NT2/D1 (cell line): ENCODE data around the gene GAS6.
A peak's percentile ranks its signal among the peaks of the same experiment; 100 is the strongest.
"Not testable (repeated sequence)": the region's sequence is repeated elsewhere in the genome, so short reads cannot be mapped to it uniquely, and the experiment has no call there.

ENCODE experiments used
- DNase-seq: peaks from one replicate; pipeline ENCODE4 v3.0.0-alpha.2; 2011; ENCODE audit warnings: low read depth, low spot score
- H3K27me3 ChIP-seq: 2 replicates; pipeline ENCODE4 v1.6.0; 2011; ENCODE audit warnings: mild to moderate bottlenecking; ENCODE audit not compliant: insufficient read length, insufficient read depth
- H3K36me3 ChIP-seq: 2 replicates; pipeline ENCODE4 v1.6.1; 2011; ENCODE audit warnings: mild to moderate bottlenecking, low read length, mixed read lengths; ENCODE audit not compliant: insufficient read depth, insufficient read length
- H3K4me1 ChIP-seq: 2 replicates; pipeline ENCODE4 v1.5.1; 2011; ENCODE audit not compliant: insufficient read depth, insufficient read length
- H3K4me3 ChIP-seq: 2 replicates; pipeline ENCODE4 v1.5.1; 2011; ENCODE audit warnings: low read depth; ENCODE audit not compliant: insufficient read length
- H3K9ac ChIP-seq: 2 replicates; pipeline ENCODE4 v1.6.0; 2011; ENCODE audit warnings: low read depth; ENCODE audit not compliant: insufficient read length
- H3K9me3 ChIP-seq: 2 replicates; pipeline ENCODE4 v1.5.1; 2011; ENCODE audit warnings: mild to moderate bottlenecking, low read length; ENCODE audit not compliant: insufficient read depth
- SUZ12 ChIP-seq: IDR thresholded peaks from 2 replicates; pipeline ENCODE4 v1.6.1; 2011; ENCODE audit not compliant: insufficient read length, insufficient read depth; ENCODE audit errors: extremely low read depth
- YY1 ChIP-seq: IDR thresholded peaks from 2 replicates; pipeline ENCODE4 v1.6.1; 2011; ENCODE audit not compliant: insufficient read length, insufficient read depth
- ZNF274 ChIP-seq: IDR thresholded peaks from 2 replicates; pipeline ENCODE4 v1.6.1; 2011; ENCODE audit warnings: mild to moderate bottlenecking, low read depth, low read length

Gene GAS6

GRCh38 chr13:113863524-113864272, at the start of gene GAS6:
TSS of gene GAS6 (minus strand) at chr13:113864076. CDS start at chr13:113863920, 156 bp downstream.
- Histone ChIP-seq H3K9ac (peak within 1 kb of the TSS; percentile 92), H3K4me3 (peak within 1 kb of the TSS; percentile 73), H3K27me3 (peaks cover 41% of the 10 kb centered on the region), H3K4me1 (peaks cover 23% of the 10 kb centered on the region), H3K36me3 (peaks cover 12% of the 10 kb centered on the region), H3K9me3 (no peaks in the 10 kb centered on the region)
- no peak for TF ChIP-seq SUZ12
- TF ChIP-seq ZNF274: no peak
- no peak for TF ChIP-seq YY1
- no peak for DNase-seq

GRCh38 chr13:113913408-113913807, 49.5 kb upstream of the GAS6 start:
- not testable (repeated sequence) for H3K9ac ChIP-seq, H3K27me3 ChIP-seq, H3K9me3 ChIP-seq, H3K36me3 ChIP-seq, H3K4me1 ChIP-seq, DNase-seq, H3K4me3 ChIP-seq

- Histone ChIP-seq H3K4me1 (no peaks in the 10 kb centered on the region), H3K4me3 (no peak overlapping the region), H3K9ac (no peak overlapping the region), H3K36me3 (no peaks in the 10 kb centered on the region), H3K9me3 (peaks cover 10% of the 10 kb centered on the region; the same call in 1 of the 2 replicates), H3K27me3 (peaks cover 2% of the 10 kb centered on the region)
- TF ChIP-seq SUZ12 (no peak), ZNF274 (no peak), YY1 (no peak)
- DNase-seq: no peak
These were observed 48.7 kb upstream of the GAS6 start for GRCh38 chr13:113912596-113912995.

GRCh38 chr13:113907635-113908617, 44.0 kb upstream of the GAS6 start:
- Histone ChIP-seq H3K4me1 (no peaks in the 10 kb centered on the region), H3K36me3 (no peaks in the 10 kb centered on the region), H3K4me3 (no peak overlapping the region), H3K9ac (no peak overlapping the region), H3K27me3 (no peaks in the 10 kb centered on the region), H3K9me3 (peaks cover 10% of the 10 kb centered on the region; the same call in 1 of the 2 replicates)
- TF ChIP-seq YY1: no peak
- DNase-seq: no peak

GRCh38 chr13:113906571-113906970, 42.7 kb upstream of the GAS6 start:
- no peaks in the 10 kb centered on the region for H3K27me3 ChIP-seq
- H3K4me3 ChIP-seq: no peak overlapping the region
- H3K9me3 ChIP-seq: peaks cover under 1% of the 10 kb centered on the region; the same call in 1 of the 2 replicates
- no peak for DNase-seq
- TF ChIP-seq SUZ12 (no peak), ZNF274 (no peak), YY1 (no peak)
- no peak overlapping the region for H3K9ac ChIP-seq
- H3K4me1 ChIP-seq: no peaks in the 10 kb centered on the region
- H3K36me3 ChIP-seq: no peaks in the 10 kb centered on the region

- no peak for TF ChIP-seq SUZ12
- TF ChIP-seq YY1: no peak
- TF ChIP-seq ZNF274: no peak
- Histone ChIP-seq H3K36me3 (no peaks in the 10 kb centered on the region), H3K4me1 (no peaks in the 10 kb centered on the region), H3K9me3 (no peaks in the 10 kb centered on the region), H3K4me3 (no peak overlapping the region), H3K9ac (no peak overlapping the region), H3K27me3 (no peaks in the 10 kb centered on the region)
- no peak for DNase-seq
These were observed 42.1 kb upstream of the GAS6 start for GRCh38 chr13:113905942-113906341.

- Histone ChIP-seq H3K9ac (no peak overlapping the region), H3K4me1 (no peaks in the 10 kb centered on the region), H3K36me3 (no peaks in the 10 kb centered on the region), H3K9me3 (no peaks in the 10 kb centered on the region), H3K27me3 (no peaks in the 10 kb centered on the region), H3K4me3 (no peak overlapping the region)
- no peak for DNase-seq
- TF ChIP-seq SUZ12 (no peak), YY1 (no peak), ZNF274 (no peak)
These were observed 41.1 kb upstream of the GAS6 start for GRCh38 chr13:113905018-113905417.
